HL-60 (cell line): ENCODE results near the gene PPP1R9B.

Experiments
- CTCF ChIP-seq: IDR thresholded peaks from one replicate; pipeline ENCODE4 v1.5.1; 2011; ENCODE audit warnings: low read length, control low read depth, inconsistent platforms; ENCODE audit not compliant: insufficient read depth
- GABPA ChIP-seq: IDR thresholded peaks from 2 replicates; pipeline ENCODE4 v1.6.1; 2012; ENCODE audit warnings: low read depth
- POLR2AphosphoS5 ChIP-seq: IDR thresholded peaks from 2 replicates; pipeline ENCODE4 v1.6.1; 2012; ENCODE audit warnings: low read depth
- REST ChIP-seq: IDR thresholded peaks from 2 replicates; pipeline ENCODE4 v1.6.1; 2012; ENCODE audit warnings: low read depth; ENCODE audit not compliant: insufficient replicate concordance
- SPI1 ChIP-seq: IDR thresholded peaks from 2 replicates; pipeline ENCODE4 v1.6.1; 2012; ENCODE audit warnings: low read depth, mild to moderate bottlenecking, borderline replicate concordance

GRCh38 chr17:50105811-50106210 lies 44.7 kb downstream of the PPP1R9B start:
- TF ChIP-seq CTCF (no peak), GABPA (no peak), POLR2AphosphoS5 (no peak), SPI1 (no peak), REST (no peak)
